Stimulated activated CD8-positive, alpha-beta memory T cell treated with anti-CD3 and anti-CD28 coated beads, Interleukin-15, amount 100 ng/mL, for 4 hours (primary cell): Measurements from ENCODE around the gene COPB1.
"Not testable (repeated sequence)": the region's sequence is repeated elsewhere in the genome, so short reads cannot be mapped to it uniquely, and the experiment has no call there.

Experiments used
- DNase-seq, 2 donors: peaks; one replicate each; pipeline ENCODE4 v3.0.0-alpha.2; 2020; ENCODE audit warnings: low read depth in 2 of 2

Gene COPB1

GRCh38 chr11:14499560-14500180 lies at the start of gene COPB1:
Gene COPB1 (minus strand): TSS chr11:14499811. CDS start chr11:14498928, 883 bp downstream.
- DNase-seq: peak; percentile 74 to 85

GRCh38 chr11:14547440-14547839 lies 47.8 kb upstream of the COPB1 start:
- no peak for DNase-seq

- no peak for DNase-seq
Observed at GRCh38 chr11:14546672-14547071, 47.1 kb upstream of the COPB1 start.

GRCh38 chr11:14544611-14545010 lies 45.0 kb upstream of the COPB1 start:
- DNase-seq: no peak

GRCh38 chr11:14543260-14543659 lies 43.6 kb upstream of the COPB1 start:
- DNase-seq: no peak

GRCh38 chr11:14542324-14542723 lies 42.7 kb upstream of the COPB1 start:
- no peak for DNase-seq

GRCh38 chr11:14541192-14541947 lies 41.8 kb upstream of the COPB1 start:
- no peak for DNase-seq

- DNase-seq: no peak
Observed at GRCh38 chr11:14539982-14540421, 40.4 kb upstream of the COPB1 start.

GRCh38 chr11:14538926-14539554 lies 39.4 kb upstream of the COPB1 start:
- no peak for DNase-seq

GRCh38 chr11:14538271-14538925 lies 38.8 kb upstream of the COPB1 start:
- DNase-seq: no peak

GRCh38 chr11:14537134-14537599 lies 37.6 kb upstream of the COPB1 start:
- peak in 1 of 2 donors; percentile 10 for DNase-seq

- not testable (repeated sequence) for DNase-seq
Observed at GRCh38 chr11:14535166-14535565, 35.6 kb upstream of the COPB1 start.

GRCh38 chr11:14529951-14530350 lies 30.3 kb upstream of the COPB1 start:
- DNase-seq: no peak

- no peak for DNase-seq
Observed at GRCh38 chr11:14529321-14529720, 29.7 kb upstream of the COPB1 start.

- DNase-seq: no peak
Observed at GRCh38 chr11:14522801-14523200, 23.2 kb upstream of the COPB1 start.

- no peak for DNase-seq
Observed at GRCh38 chr11:14522245-14522644, 22.6 kb upstream of the COPB1 start.

GRCh38 chr11:14520747-14521151 lies 21.1 kb upstream of the COPB1 start:
- no peak for DNase-seq

GRCh38 chr11:14519917-14520746 lies 20.5 kb upstream of the COPB1 start, which contains the start of gene PSMA1:
Gene PSMA1 (minus strand): TSS chr11:14520386. CDS start chr11:14520299, 87 bp downstream.
- DNase-seq: peak; percentile 82 to 85

GRCh38 chr11:14519597-14519916 lies 19.9 kb upstream of the COPB1 start:
- DNase-seq: no peak

- no peak for DNase-seq
Observed at GRCh38 chr11:14518820-14519219, 19.2 kb upstream of the COPB1 start.

GRCh38 chr11:14513800-14514199 lies 14.2 kb upstream of the COPB1 start:
- no peak for DNase-seq
